SK-MEL-5 (cell line): Measurements from ENCODE around the gene NTSR1. TPM values are rescaled to one million over a fixed set of nuclear protein-coding genes. Genes with fewer than 3 reads are reported as not detected.

ENCODE experiments used
- DNase-seq: peaks from one replicate; pipeline ENCODE4 v3.0.0-alpha.2; 2016; ENCODE audit warnings: low read depth, low spot score
- in situ Hi-C: cut with HindIII; loops from 2 replicates; pipeline ENCODE4 v1.10.0; 2016; ENCODE audit warnings: low sequenced_read_pairs, high pct_unique_total_duplicates, low pct_unique_long_range_greater_than_20kb
- total RNA-seq: library from RNA; depleted of rRNA; stranded (reverse); fragments of >200 nt; shearing (Covaris generic); gene quantifications from 2 replicates; pipeline ENCODE4 v1.2.3, GENCODE V29; 2014

NTSR1 gene
- total RNA-seq, 1 experiment from 2014 or later = not detected

- in situ Hi-C loops = no loop called here
- DNase-seq = no peak
These were observed 59.6 kb downstream of the NTSR1 start for GRCh38 chr20:62768234-62768546.

GRCh38 chr20:62768551-62769287 lies 60.1 kb downstream of the NTSR1 start:
- DNase-seq = no peak
- in situ Hi-C loops = no loop called here

GRCh38 chr20:62769346-62770071 lies 60.9 kb downstream of the NTSR1 start:
- DNase-seq = no peak
- in situ Hi-C loops = no loop called here

GRCh38 chr20:62770111-62770910 lies 61.7 kb downstream of the NTSR1 start:
- DNase-seq = no peak
- in situ Hi-C loops = no loop called here

- in situ Hi-C loops = no loop called here
- no peak for DNase-seq
These were observed 62.3 kb downstream of the NTSR1 start for GRCh38 chr20:62770916-62771315.

- in situ Hi-C loops = no loop called here
- no peak for DNase-seq
These were observed 62.9 kb downstream of the NTSR1 start for GRCh38 chr20:62771396-62772102.

GRCh38 chr20:62772103-62772611 lies 63.5 kb downstream of the NTSR1 start:
- in situ Hi-C loops = no loop called here
- DNase-seq = no peak

GRCh38 chr20:62772619-62772989 lies 64.0 kb downstream of the NTSR1 start:
- no peak for DNase-seq
- in situ Hi-C loops = no loop called here

- peak; percentile 37 for DNase-seq
- in situ Hi-C loops = no loop called here
These were observed 64.6 kb downstream of the NTSR1 start for GRCh38 chr20:62772990-62773844.

- DNase-seq = no peak
- in situ Hi-C loops = no loop called here
These were observed 65.4 kb downstream of the NTSR1 start for GRCh38 chr20:62773845-62774714.

GRCh38 chr20:62774762-62775161 lies 66.1 kb downstream of the NTSR1 start:
- in situ Hi-C loops = no loop called here
- no peak for DNase-seq

GRCh38 chr20:62775206-62775605 lies 66.6 kb downstream of the NTSR1 start:
- no peak for DNase-seq
- in situ Hi-C loops = no loop called here

- DNase-seq = no peak
- in situ Hi-C loops = no loop called here
These were observed 67.5 kb downstream of the NTSR1 start for GRCh38 chr20:62776035-62776691.

- in situ Hi-C loops = no loop called here
- peak; percentile 57 for DNase-seq
These were observed 68.3 kb downstream of the NTSR1 start for GRCh38 chr20:62776692-62777527.

- no peak for DNase-seq
- in situ Hi-C loops = no loop called here
These were observed 68.8 kb downstream of the NTSR1 start for GRCh38 chr20:62777528-62777830.
